ENCODE results near the gene EFCAB5.
"Not testable (repeated sequence)": the region's sequence is repeated elsewhere in the genome, so short reads cannot be mapped to it uniquely, and the experiment has no call there.

EFCAB5 gene

DNA sequence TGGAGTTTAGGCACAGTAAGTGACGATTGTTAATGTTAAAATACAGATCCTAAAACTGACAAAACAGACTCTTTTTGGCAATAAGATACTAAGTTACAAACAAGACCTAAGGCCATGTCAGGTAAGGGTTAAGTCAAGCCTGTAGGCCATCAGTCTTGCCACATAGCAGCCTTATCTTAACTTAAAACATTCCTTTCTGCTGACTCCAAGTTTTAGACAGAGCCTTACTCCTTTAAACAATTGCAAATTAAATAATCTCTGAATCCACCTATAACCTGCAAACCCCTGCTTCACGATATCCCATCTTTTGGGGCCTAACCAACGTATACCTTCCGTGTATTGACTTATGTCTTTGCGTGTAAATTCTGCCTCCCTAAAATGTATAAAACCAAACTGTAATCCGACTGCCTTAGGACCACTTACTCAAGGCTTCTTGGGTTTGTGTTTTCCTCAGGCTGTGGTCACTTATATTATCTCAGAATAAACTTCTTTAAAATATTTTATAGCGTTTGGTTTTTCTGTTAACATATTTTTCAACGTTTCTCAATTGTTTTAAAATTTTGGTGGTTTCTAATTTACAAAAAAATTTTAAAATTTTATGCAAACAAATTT, 64.4 kb downstream of the EFCAB5 start:
- DNase-seq (ENCODE audit: low read depth), result peak; percentile 43
- no peak overlapping the region for H3K4me3 ChIP-seq (ENCODE audit: low read depth, low read length)
- TF ChIP-seq, protein P1, sequence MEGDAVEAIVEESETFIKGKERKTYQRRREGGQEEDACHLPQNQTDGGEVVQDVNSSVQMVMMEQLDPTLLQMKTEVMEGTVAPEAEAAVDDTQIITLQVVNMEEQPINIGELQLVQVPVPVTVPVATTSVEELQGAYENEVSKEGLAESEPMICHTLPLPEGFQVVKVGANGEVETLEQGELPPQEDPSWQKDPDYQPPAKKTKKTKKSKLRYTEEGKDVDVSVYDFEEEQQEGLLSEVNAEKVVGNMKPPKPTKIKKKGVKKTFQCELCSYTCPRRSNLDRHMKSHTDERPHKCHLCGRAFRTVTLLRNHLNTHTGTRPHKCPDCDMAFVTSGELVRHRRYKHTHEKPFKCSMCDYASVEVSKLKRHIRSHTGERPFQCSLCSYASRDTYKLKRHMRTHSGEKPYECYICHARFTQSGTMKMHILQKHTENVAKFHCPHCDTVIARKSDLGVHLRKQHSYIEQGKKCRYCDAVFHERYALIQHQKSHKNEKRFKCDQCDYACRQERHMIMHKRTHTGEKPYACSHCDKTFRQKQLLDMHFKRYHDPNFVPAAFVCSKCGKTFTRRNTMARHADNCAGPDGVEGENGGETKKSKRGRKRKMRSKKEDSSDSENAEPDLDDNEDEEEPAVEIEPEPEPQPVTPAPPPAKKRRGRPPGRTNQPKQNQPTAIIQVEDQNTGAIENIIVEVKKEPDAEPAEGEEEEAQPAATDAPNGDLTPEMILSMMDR (conservative IDR thresholded peaks at IDR 0.05; ENCODE audit: low read depth, low read length), result no peak

DNA sequence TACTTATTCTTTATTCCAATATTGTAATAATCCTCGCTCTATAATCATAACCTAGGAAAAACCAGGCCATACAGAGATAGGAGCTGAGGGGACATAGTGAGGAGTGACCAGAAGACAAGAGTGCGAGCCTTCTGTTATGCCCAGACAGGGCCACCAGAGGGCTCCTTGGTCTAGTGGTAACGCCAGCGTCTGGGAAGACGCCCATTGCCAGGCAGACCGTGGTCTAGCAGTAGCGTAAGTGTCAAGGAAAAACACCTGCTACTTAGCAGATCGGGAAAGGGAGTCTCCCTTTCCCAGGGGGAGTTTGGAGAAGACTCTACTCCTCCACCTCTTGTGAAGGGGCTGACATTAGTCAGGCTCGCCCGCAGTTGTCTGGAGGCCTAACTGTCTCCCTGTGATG, 70.5 kb downstream of the EFCAB5 start:
- TF ChIP-seq, protein P1 (conservative IDR thresholded peaks at IDR 0.05; ENCODE audit: low read depth, low read length), result peak; percentile 14
- DNase-seq (ENCODE audit: low read depth), result not testable (repeated sequence)

GRCh38 chr17:30021708-30022317, 80.4 kb downstream of the EFCAB5 start:
- peak overlapping the region; percentile 7 for H3K4me3 ChIP-seq (ENCODE audit: low read depth, low read length)
- TF ChIP-seq, protein P1 (conservative IDR thresholded peaks at IDR 0.05; ENCODE audit: low read depth, low read length), result peak; percentile 72
- peak; percentile 73 for DNase-seq (ENCODE audit: low read depth)

More for the DNA sequence above, 70.5 kb downstream of the EFCAB5 start:
- not testable (repeated sequence) for H3K4me3 ChIP-seq (ENCODE audit: low read depth, low read length)

DNA sequence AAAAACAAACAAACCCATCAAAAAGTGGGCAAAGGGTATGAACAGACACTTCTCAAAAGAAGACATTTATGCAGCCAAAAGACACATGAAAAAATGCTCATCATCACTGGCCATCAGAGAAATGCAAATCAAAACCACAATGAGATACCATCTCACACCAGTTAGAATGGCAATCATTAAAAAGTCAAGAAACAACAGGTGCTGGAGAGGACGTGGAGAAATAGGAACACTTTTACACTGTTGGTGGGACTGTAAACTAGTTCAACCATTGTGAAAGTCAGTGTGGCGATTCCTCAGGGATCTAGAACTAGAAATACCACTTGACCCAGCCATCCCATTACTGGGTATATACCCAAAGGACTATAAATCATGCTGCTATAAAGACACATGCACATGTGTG, 83.9 kb downstream of the EFCAB5 start:
- H3K4me3 ChIP-seq (ENCODE audit: low read depth, low read length); DNase-seq (ENCODE audit: low read depth): not testable (repeated sequence)

DNA sequence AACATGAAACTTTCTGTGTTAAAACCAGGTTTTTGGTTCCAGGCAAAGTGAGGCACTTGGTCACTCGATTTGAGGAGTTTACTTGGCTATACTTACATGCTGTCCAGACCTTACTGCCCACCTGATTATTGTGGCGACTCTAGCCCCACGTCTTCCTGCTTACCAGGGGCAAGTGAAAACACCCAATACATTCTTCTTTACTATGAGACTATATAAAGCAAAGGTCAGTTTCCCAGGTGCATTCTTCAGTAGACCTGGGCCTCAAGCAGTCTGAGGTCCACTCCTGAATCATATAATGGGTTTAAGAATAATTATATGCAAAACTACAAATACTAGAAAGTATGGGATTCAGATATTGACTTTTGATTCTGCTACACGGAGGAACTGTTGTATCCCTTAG, 86.2 kb downstream of the EFCAB5 start:
- TF ChIP-seq, protein P1 (conservative IDR thresholded peaks at IDR 0.05; ENCODE audit: low read depth, low read length), result no peak
- no peak for DNase-seq (ENCODE audit: low read depth)
- no peak overlapping the region for H3K4me3 ChIP-seq (ENCODE audit: low read depth, low read length)

DNA sequence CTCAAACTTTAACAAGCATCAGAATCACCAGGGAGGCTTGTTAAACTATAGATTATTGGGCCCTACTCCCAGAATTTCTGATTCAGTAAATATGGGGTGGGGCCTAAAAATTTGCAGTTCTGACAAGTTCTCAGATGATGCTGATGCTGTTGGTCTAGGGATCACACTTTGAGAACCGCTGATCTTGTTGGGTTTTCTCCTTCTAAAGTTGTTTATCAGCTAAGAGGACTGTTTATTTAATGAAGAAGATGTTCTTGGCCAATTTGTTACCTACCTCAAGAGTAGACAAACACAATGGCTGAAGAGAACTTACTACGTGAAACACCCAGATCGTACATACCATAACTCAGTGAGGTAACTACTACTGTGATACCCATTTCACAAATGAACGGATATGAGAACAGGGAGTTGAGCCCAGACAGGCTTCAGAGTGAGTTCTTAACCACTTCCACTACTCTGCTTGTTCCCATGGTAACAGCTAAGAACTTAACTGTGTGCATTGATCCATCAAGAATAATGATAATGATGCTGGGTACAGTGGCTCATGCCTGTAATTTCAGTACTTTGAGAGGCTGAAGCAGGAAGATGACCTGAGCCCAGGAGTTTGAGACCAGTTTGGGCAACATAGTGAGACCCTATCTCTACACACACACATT, 89.9 kb downstream of the EFCAB5 start:
- no peak overlapping the region for H3K4me3 ChIP-seq (ENCODE audit: low read depth, low read length)
- no peak for DNase-seq (ENCODE audit: low read depth)
- TF ChIP-seq, protein P1 (conservative IDR thresholded peaks at IDR 0.05; ENCODE audit: low read depth, low read length), result no peak

- TF ChIP-seq, protein P1 (conservative IDR thresholded peaks at IDR 0.05; ENCODE audit: low read depth, low read length), result no peak
- no peak overlapping the region for H3K4me3 ChIP-seq (ENCODE audit: low read depth, low read length)
- no peak for DNase-seq (ENCODE audit: low read depth)
Observed at GRCh38 chr17:30035369-30035768, 93.9 kb downstream of the EFCAB5 start.

DNA sequence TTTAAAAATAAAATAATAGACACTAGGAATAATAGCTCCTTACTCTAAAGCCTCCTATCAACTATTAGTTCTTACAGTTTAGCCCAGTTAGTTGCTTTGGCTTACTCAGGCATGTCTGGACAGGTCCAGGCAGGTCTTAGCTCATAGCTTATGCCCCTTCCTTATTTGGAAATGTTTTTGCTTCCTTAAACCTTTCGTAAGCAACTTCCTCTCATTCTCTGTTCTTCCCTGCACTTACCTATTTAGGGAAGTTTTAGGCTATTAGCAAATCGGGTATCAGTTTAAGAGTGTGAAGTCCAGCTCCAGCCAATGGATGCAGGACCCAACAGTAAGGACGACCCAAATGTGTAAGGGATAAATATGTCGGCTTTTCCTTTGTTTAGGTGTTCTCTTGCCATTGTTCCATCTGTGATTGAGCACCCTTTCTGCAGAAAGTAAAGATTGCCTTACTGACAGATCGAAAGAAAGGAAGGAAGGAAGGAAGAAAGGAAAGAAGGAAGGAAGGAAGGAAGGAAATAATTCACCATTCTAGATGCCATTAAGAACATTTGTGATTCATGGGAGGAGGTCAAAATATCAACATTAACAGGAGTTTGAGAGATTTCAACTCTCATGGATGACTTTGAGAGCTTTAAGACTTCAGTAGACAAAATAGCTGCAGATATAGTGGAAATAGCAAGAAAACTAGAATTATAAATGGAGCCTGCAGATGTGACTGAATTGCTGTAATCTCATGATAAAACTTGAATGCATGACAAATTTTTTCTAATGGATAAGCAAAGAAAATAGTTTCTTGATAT, 99.5 kb downstream of the EFCAB5 start:
- DNase-seq (ENCODE audit: low read depth), result peak; percentile 73
- not testable (repeated sequence) for H3K4me3 ChIP-seq (ENCODE audit: low read depth, low read length)
